ENCODE results near the gene PRR35. TPM values are rescaled to one million over a fixed set of nuclear protein-coding genes. Genes with fewer than 3 reads are reported as not detected.
"Not testable (repeated sequence)": the region's sequence is repeated elsewhere in the genome, so short reads cannot be mapped to it uniquely, and the experiment has no call there.

The PRR35 gene
- total RNA-seq, 2 experiments from 2014 or later = not detected

GRCh38 chr16:596736-597060 lies 36.5 kb downstream of the PRR35 start:
- Histone ChIP-seq H3K27ac (ENCODE audit: low read depth in 1 of 2, low read length in 2 of 2) (no peak overlapping the region), H3K9me3 (ENCODE audit: control insufficient read depth in 1 of 2, insufficient read depth in 1 of 2, low read length in 2 of 2) (peaks cover 0 to 7% of the 10 kb centered on the region in 2 experiments), H3K27me3 (ENCODE audit: control insufficient read depth in 1 of 2, insufficient read depth in 2 of 2, low read length in 2 of 2) (no peaks in the 10 kb centered on the region), H3K36me3 (ENCODE audit: insufficient read depth, low read length) (peaks cover 7% of the 10 kb centered on the region), H3K4me1 (ENCODE audit: insufficient read depth, low read length) (peaks cover 12% of the 10 kb centered on the region), H3K4me3 (ENCODE audit: low read length) (no peak overlapping the region)
- DNase-seq = no peak
- peaks cover 3% of the 10 kb centered on the region for H3K36me3 Mint-ChIP-seq (ENCODE audit: low read depth)
- H3K27ac Mint-ChIP-seq = no peak overlapping the region
- H3K9me3 Mint-ChIP-seq = no peaks in the 10 kb centered on the region
- ChIA-PET CTCF (no interaction called here), POLR2A (no interaction called here)
- no peak overlapping the region for H3K4me3 Mint-ChIP-seq
- peaks cover 6% of the 10 kb centered on the region for H3K4me1 Mint-ChIP-seq (ENCODE audit: low read depth)
- ATAC-seq (ENCODE audit: poor library complexity) = no peak
- H3K27me3 Mint-ChIP-seq = no peaks in the 10 kb centered on the region
- TF ChIP-seq, protein P1, sequence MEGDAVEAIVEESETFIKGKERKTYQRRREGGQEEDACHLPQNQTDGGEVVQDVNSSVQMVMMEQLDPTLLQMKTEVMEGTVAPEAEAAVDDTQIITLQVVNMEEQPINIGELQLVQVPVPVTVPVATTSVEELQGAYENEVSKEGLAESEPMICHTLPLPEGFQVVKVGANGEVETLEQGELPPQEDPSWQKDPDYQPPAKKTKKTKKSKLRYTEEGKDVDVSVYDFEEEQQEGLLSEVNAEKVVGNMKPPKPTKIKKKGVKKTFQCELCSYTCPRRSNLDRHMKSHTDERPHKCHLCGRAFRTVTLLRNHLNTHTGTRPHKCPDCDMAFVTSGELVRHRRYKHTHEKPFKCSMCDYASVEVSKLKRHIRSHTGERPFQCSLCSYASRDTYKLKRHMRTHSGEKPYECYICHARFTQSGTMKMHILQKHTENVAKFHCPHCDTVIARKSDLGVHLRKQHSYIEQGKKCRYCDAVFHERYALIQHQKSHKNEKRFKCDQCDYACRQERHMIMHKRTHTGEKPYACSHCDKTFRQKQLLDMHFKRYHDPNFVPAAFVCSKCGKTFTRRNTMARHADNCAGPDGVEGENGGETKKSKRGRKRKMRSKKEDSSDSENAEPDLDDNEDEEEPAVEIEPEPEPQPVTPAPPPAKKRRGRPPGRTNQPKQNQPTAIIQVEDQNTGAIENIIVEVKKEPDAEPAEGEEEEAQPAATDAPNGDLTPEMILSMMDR (IDR thresholded peaks at IDR 0.05) = no peak
- intact Hi-C loops (cut with DNase I, micrococcal nuclease) = no loop called here

- CTCF ChIA-PET; ATAC-seq (ENCODE audit: poor library complexity): not testable (repeated sequence)
Observed at GRCh38 chr16:597655-598054, 37.5 kb downstream of the PRR35 start.

DNA sequence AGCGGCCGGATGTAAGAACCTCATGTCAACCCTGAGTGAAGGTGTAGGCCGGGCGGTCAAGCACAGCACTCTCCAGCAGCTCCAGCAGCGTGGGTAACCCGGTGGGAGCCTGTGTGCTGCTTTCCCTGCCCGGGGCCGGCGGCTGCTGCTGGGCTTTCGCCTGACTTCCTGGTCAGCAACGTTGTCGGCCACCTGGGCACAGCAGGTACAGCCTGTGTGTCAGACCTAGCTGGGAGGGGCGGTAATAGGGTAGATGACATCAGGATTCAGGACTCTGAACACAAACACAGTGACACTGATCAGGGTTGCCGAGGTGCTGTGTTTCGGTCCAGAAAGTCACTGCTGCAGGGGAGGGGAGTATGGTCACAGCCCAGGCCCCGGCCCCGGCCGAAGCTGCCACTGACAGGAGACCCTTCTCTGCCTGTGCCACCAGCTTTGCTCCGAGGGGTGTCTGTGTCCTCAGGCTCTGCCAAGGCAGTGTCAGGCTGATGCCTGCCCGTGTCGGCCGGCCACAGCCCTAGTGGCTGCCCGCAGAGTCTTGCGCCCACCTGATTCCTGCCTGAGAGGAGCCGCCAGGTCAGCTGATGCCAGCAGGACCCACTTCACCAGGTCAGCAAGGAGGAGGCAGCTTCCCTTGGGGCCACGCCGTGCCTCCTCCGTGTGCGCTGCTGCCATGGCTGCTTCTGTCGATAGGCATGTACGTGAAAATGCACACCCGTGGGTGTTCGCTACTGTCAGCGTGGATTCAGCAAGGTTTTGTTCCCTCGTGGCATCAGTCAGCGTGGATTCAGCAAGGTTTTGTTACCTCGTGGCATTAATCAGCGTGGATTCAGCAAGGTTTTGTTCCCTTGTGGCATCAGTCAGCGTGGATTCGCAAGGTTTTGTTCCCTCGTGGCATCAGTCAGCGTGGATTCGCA lies 38.9 kb downstream of the PRR35 start:
- H3K4me1 ChIP-seq (ENCODE audit: insufficient read depth, low read length) = no peaks in the 10 kb centered on the region
- intact Hi-C loops (cut with DNase I, micrococcal nuclease) = no loop called here
- Mint-ChIP-seq H3K36me3 (ENCODE audit: low read depth) (peaks cover 3% of the 10 kb centered on the region), H3K27ac (no peak overlapping the region), H3K9me3 (no peaks in the 10 kb centered on the region), H3K4me3 (no peak overlapping the region), H3K27me3 (no peaks in the 10 kb centered on the region), H3K4me1 (ENCODE audit: low read depth) (peaks cover 13% of the 10 kb centered on the region)
- H3K27me3 ChIP-seq (ENCODE audit: control insufficient read depth in 1 of 2, insufficient read depth in 2 of 2, low read length in 2 of 2) = no peaks in the 10 kb centered on the region
- no peak overlapping the region for H3K27ac ChIP-seq (ENCODE audit: low read depth in 1 of 2, low read length in 2 of 2)
- H3K9me3 ChIP-seq (ENCODE audit: control insufficient read depth in 1 of 2, insufficient read depth in 1 of 2, low read length in 2 of 2) = peaks cover 0 to 7% of the 10 kb centered on the region in 2 experiments
- POLR2A ChIA-PET = interaction anchor here (1.1 kb wide), 1 partner anchor 10 kb away, joined by 3 read pairs; no protein-coding TSS in a partner anchor
- CTCF ChIA-PET = no interaction called here
- TF ChIP-seq, protein P1 (IDR thresholded peaks at IDR 0.05) = no peak
- H3K36me3 ChIP-seq (ENCODE audit: insufficient read depth, low read length) = peaks cover 5% of the 10 kb centered on the region
- H3K4me3 ChIP-seq (ENCODE audit: low read length) = no peak overlapping the region
- DNase-seq (no peak), ATAC-seq (ENCODE audit: poor library complexity) (no peak)

More at GRCh38 chr16:597655-598054, 37.5 kb downstream of the PRR35 start:
- H3K36me3 ChIP-seq (ENCODE audit: insufficient read depth, low read length); DNase-seq; H3K27me3 ChIP-seq (ENCODE audit: control insufficient read depth in 1 of 2, insufficient read depth in 2 of 2, low read length in 2 of 2); H3K4me3 Mint-ChIP-seq; H3K36me3 Mint-ChIP-seq (ENCODE audit: low read depth); H3K9me3 Mint-ChIP-seq; H3K4me1 ChIP-seq (ENCODE audit: insufficient read depth, low read length); H3K27ac Mint-ChIP-seq; H3K9me3 ChIP-seq (ENCODE audit: control insufficient read depth in 1 of 2, insufficient read depth in 1 of 2, low read length in 2 of 2); intact Hi-C loops (cut with DNase I, micrococcal nuclease); H3K27me3 Mint-ChIP-seq; H3K4me1 Mint-ChIP-seq (ENCODE audit: low read depth); H3K4me3 ChIP-seq (ENCODE audit: low read length); H3K27ac ChIP-seq (ENCODE audit: low read depth in 1 of 2, low read length in 2 of 2): not testable (repeated sequence)
- POLR2A ChIA-PET = interaction anchor here (1.1 kb wide), 1 partner anchor 9 kb away, joined by 3 read pairs; no protein-coding TSS in a partner anchor

Data from CD4-positive, alpha-beta T cell (primary cell).